ENCODE measurements around the gene ADAM22.

- TF ChIP-seq CTCF (IDR thresholded peaks at IDR 0.05) (no peak), ZFX (IDR thresholded peaks at IDR 0.05; ENCODE audit: borderline replicate concordance) (no peak)
These were observed 187.3 kb downstream of the ADAM22 start for GRCh38 chr7:88121335-88121734.

All from 22Rv1 (cell line).